BJ (cell line): ENCODE data around the gene PNRC1. TPM values are rescaled to one million over a fixed set of nuclear protein-coding genes. Genes with fewer than 3 reads are reported as not detected.
A peak's percentile ranks its signal among the peaks of the same experiment; 100 is the strongest.
"Not testable (repeated sequence)": the region's sequence is repeated elsewhere in the genome, so short reads cannot be mapped to it uniquely, and the experiment has no call there.

ENCODE experiments used
- CTCF ChIA-PET: fragments of 350-600 bp; formaldehyde crosslinking; extraction: SDS; loops from one replicate; lab custom pipeline; 2021; ENCODE audit warnings: antibody characterized with exemption, inconsistent platforms; lab: Yijun Ruan, JAX
- POLR2A ChIA-PET: fragments of 300-600 bp; sonication (Branson Sonifier 250); formaldehyde crosslinking; extraction: SDS; loops from one replicate; lab custom pipeline; 2021; ENCODE audit warnings: antibody characterized with exemption; lab: Charles Lee
- DNase-seq: peaks from one replicate; pipeline ENCODE4 v3.0.0-alpha.2; 2011; ENCODE audit warnings: low read depth
- H3K27me3 ChIP-seq: 2 replicates; pipeline ENCODE4 v1.6.0; 2011; ENCODE audit warnings: low read length; ENCODE audit not compliant: control insufficient read depth, insufficient read depth
- H3K36me3 ChIP-seq: 2 replicates; pipeline ENCODE4 v1.5.1; 2011; ENCODE audit warnings: low read length; ENCODE audit not compliant: control insufficient read depth, insufficient read depth
- H3K4me3 ChIP-seq: 2 replicates; pipeline ENCODE4 v1.5.1; 2011; ENCODE audit warnings: low read depth, mild to moderate bottlenecking, control low read depth, low read length
- CTCF ChIP-seq: IDR thresholded peaks from 2 replicates; pipeline ENCODE4 v1.5.1; 2011; ENCODE audit warnings: low read depth, mild to moderate bottlenecking, control low read depth, inconsistent platforms, low read length, moderate library complexity; ENCODE audit not compliant: insufficient read depth
- polyA plus RNA-seq: library from polyadenylated mRNA; depleted of rRNA; stranded (reverse); fragments of >200 nt; gene quantifications from 2 replicates; pipeline ENCODE4 v1.2.3, GENCODE V29; 2011

The PNRC1 gene
- polyA plus RNA-seq, 1 experiment, result 5.6 TPM

DNA sequence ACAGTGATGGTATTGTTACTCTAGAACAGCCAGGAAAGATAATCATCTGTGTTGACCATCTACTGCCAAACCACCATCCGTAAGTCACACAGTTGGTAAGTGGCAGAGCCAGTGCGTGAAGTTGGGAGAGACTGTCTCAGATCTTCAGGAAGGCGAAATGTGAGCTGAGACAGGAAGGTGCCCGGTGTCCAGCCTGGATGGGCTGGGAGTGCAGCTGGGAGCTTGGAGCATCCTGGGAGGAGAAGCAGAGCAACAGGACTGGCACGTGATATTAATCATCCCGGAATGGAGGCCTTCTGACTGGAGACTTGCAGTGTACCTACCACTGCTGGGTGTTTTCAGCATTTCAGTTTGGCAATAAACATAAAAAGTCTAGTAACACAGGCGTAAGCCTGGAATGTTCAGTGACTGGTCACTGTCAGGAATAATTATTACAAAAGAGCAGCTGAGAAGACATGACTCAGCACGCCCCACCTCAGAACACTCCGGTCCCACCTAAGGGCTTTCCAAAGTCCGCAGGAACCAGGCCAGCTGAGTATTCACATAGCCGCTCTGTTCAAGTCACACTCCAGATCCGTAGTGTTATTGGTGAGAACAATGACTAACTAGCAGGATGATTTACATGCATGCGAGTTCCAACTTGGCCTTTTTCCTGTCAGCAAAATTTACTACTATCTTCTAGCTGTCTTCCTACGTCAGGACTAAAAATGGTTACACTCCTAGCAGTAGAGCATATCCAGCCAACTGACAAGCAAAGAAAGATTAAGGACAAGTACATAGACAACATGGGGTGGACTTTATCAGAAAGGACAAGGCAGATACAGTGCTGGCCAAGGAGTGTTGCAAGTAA lies 45.1 kb upstream of the PNRC1 start:
- no peak for TF ChIP-seq CTCF
- POLR2A ChIA-PET, result no interaction called here
- CTCF ChIA-PET, result interaction anchor here (0.7 to 1.2 kb wide), 3 partner anchors 38 to 53 kb away, joined by 3 read pairs; no protein-coding TSS in a partner anchor
- Histone ChIP-seq H3K27me3 (no peaks in the 10 kb centered on the region), H3K4me3 (peak overlapping the region; percentile 5; the same call in 1 of the 2 replicates), H3K36me3 (no peaks in the 10 kb centered on the region)
- peak; percentile 88 for DNase-seq

GRCh38 chr6:89037141-89037900 lies 43.2 kb upstream of the PNRC1 start:
- DNase-seq, result no peak
- no peaks in the 10 kb centered on the region for H3K36me3 ChIP-seq
- TF ChIP-seq CTCF, result no peak
- ChIA-PET CTCF (no interaction called here), POLR2A (no interaction called here)
- H3K4me3 ChIP-seq, result no peak overlapping the region
- no peaks in the 10 kb centered on the region for H3K27me3 ChIP-seq

- H3K36me3 ChIP-seq, H3K27me3 ChIP-seq, CTCF ChIA-PET, H3K4me3 ChIP-seq, DNase-seq, POLR2A ChIA-PET: not testable (repeated sequence)
These were observed 42.7 kb upstream of the PNRC1 start for GRCh38 chr6:89037901-89038293.

GRCh38 chr6:89042664-89043063 lies 37.9 kb upstream of the PNRC1 start:
- H3K27me3 ChIP-seq, result no peaks in the 10 kb centered on the region
- H3K36me3 ChIP-seq, result no peaks in the 10 kb centered on the region
- CTCF ChIA-PET, result no interaction called here
- no peak for TF ChIP-seq CTCF
- POLR2A ChIA-PET, result no interaction called here
- H3K4me3 ChIP-seq, result no peak overlapping the region
- DNase-seq, result no peak

DNA sequence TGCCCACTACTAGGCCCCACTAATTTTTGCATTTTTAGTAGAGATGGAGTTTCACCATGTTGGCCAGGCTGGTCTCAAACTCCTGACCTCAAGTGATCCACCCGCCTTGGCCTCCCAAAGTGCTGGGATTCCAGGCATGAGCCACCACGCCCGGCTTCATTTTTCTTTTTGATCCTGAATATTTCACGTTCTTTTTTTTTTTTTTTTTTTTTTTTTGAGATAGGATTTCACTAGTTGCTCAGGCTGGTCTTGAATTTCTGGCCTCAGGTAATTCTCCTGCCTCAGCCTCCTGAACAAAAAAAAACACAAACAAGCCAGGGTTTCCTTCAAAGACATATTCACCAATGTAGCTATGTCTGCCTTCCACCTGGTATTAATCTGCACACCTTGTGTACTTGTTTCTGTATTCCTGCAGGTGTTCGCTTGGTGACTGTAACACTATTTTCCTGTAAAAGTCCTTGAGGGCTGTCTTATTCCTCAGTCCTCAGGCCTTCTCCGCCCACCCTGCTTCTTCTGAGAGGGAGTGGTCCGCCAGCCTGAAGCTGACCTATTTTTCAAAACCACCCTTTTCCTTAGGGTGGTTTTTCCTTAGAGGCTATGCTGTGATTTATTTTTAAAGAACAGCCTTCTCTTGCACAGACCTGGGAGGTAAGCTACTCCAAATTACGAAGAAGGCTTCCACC lies 36.1 kb upstream of the PNRC1 start:
- H3K36me3 ChIP-seq, result no peaks in the 10 kb centered on the region
- POLR2A ChIA-PET, result no interaction called here
- no peak for DNase-seq
- no peak overlapping the region for H3K4me3 ChIP-seq
- no peaks in the 10 kb centered on the region for H3K27me3 ChIP-seq
- TF ChIP-seq CTCF, result no peak
- CTCF ChIA-PET, result interaction anchor here (0.6 kb wide), 1 partner anchor 199 kb away, joined by 3 read pairs; no protein-coding TSS in a partner anchor
